A549 (cell line): ENCODE measurements around the gene ABHD12. TPM values are rescaled to one million over a fixed set of nuclear protein-coding genes. Genes with fewer than 3 reads are reported as not detected.

Experiments
- ATAC-seq, 2 experiments: fragments of 200-7000 bp in 1 of 2; fragments of >200 bp in 1 of 2; cut with Nextera tagmentation in 1 of 2; cut with Tn5 transposase in 1 of 2; 3 replicates each; pipeline versions ENCODE4 v1.8.0 to v1.9.1; 2018 to 2020; ENCODE audit warnings: mild to moderate bottlenecking in 1 of 2, moderate library complexity in 1 of 2
- CTCF ChIA-PET: fragments of 300-600 bp; sonication (Branson Sonifier 250); formaldehyde crosslinking; extraction: SDS; loops from one replicate; lab custom pipeline; 2021; ENCODE audit warnings: antibody characterized with exemption, inconsistent platforms; lab: Yijun Ruan, JAX
- POLR2A ChIA-PET: fragments of 350-600 bp; formaldehyde crosslinking; extraction: SDS; loops from one replicate; lab custom pipeline; 2021; ENCODE audit warnings: antibody characterized with exemption, inconsistent platforms; lab: Yijun Ruan, JAX
- DNase-seq, 2 experiments: peaks; one replicate each; pipeline versions ENCODE4 v3.0.0 to v3.0.0-alpha.2; 2011 to 2016; ENCODE audit warnings: low read depth in 1 of 2, low spot score in 1 of 2
- FAIRE-seq: peaks from 2 replicates; lab custom pipeline; 2011; peaks lifted over from hg19 to GRCh38; lab: Jason Lieb, UNC
- H3K27ac ChIP-seq, 2 experiments: fragments of >200 bp; sonication (Bioruptor Twin); formaldehyde crosslinking; 3 replicates each; pipeline ENCODE4 v1.5.1; 2016 to 2017
- H3K4me1 ChIP-seq: fragments of >200 bp; sonication (Bioruptor Twin); formaldehyde crosslinking; 3 replicates; pipeline ENCODE4 v1.6.1; 2016
- H3K4me2 ChIP-seq: fragments of >200 bp; sonication (Bioruptor Twin); formaldehyde crosslinking; 3 replicates; pipeline ENCODE4 v1.6.1; 2016
- H3K4me3 ChIP-seq: fragments of >200 bp; sonication (Bioruptor Twin); formaldehyde crosslinking; 3 replicates; pipeline ENCODE4 v1.5.1; 2016
- H3K9me3 ChIP-seq: fragments of >200 bp; sonication (Bioruptor Twin); formaldehyde crosslinking; 3 replicates; pipeline ENCODE4 v1.6.1; 2016
- CBX8 ChIP-seq: fragments of 200-600 bp; sonication (generic); IDR thresholded peaks from 2 replicates; pipeline ENCODE4 v1.6.1; 2016
- CHD4 ChIP-seq: fragments of 200-600 bp; sonication (generic); IDR thresholded peaks from 2 replicates; pipeline ENCODE4 v1.6.1; 2016; ENCODE audit warnings: antibody characterized with exemption, mild to moderate bottlenecking, borderline replicate concordance
- ELK1 ChIP-seq: fragments of 150-350 bp; IDR thresholded peaks from 2 replicates; pipeline ENCODE4 v1.6.1; 2014; ENCODE audit warnings: low read depth, mild to moderate bottlenecking, low read length
- ESRRA ChIP-seq: fragments of 150-350 bp; IDR thresholded peaks from 2 replicates; pipeline ENCODE4 v1.6.1; 2014; ENCODE audit warnings: mild to moderate bottlenecking, low read length, borderline replicate concordance
- FOSL2 ChIP-seq, 2 experiments: fragments of 450-650 bp in 1 of 2; fragments of >200 bp in 1 of 2; sonication (Bioruptor Twin) in 1 of 2; formaldehyde crosslinking; IDR thresholded peaks; 2 replicates each; pipeline versions ENCODE4 v1.5.0 to v1.6.1; 2016 to 2020; ENCODE audit warnings: mild to moderate bottlenecking in 1 of 2, moderate library complexity in 1 of 2
- HES2 ChIP-seq: fragments of >200 bp; sonication (Bioruptor Twin); formaldehyde crosslinking; IDR thresholded peaks from 2 replicates; pipeline ENCODE4 v1.6.1; 2016
- HOXA7 ChIP-seq: fragments of 250-450 bp; sonication (Bioruptor Pico); IDR thresholded peaks from 2 replicates; pipeline ENCODE4 v1.5.0; 2020; ENCODE audit warnings: mild to moderate bottlenecking, moderate library complexity
- HOXB13 ChIP-seq: fragments of 250-450 bp; sonication (Bioruptor Pico); IDR thresholded peaks from 2 replicates; pipeline ENCODE4 v1.5.0; 2020; ENCODE audit warnings: low read depth, mild to moderate bottlenecking, moderate library complexity
- JUN ChIP-seq, 2 experiments: fragments of >200 bp; sonication (Bioruptor Twin); formaldehyde crosslinking; IDR thresholded peaks; 2 replicates in 1 of 2; 3 replicates in 1 of 2; pipeline ENCODE4 v1.6.1; 2016 to 2017
- KDM5A ChIP-seq: fragments of 200-600 bp; sonication (generic); IDR thresholded peaks from 2 replicates; pipeline ENCODE4 v1.6.1; 2016; ENCODE audit warnings: antibody characterized with exemption, mild to moderate bottlenecking
- MAFK ChIP-seq: fragments of 450-650 bp; IDR thresholded peaks from 2 replicates; pipeline ENCODE4 v1.6.1; 2014; ENCODE audit not compliant: partially characterized antibody
- MAZ ChIP-seq: fragments of 150-350 bp; IDR thresholded peaks from 2 replicates; pipeline ENCODE4 v1.6.1; 2014; ENCODE audit warnings: antibody characterized with exemption, low read depth, low read length, borderline replicate concordance
- NR3C1 ChIP-seq: fragments of >200 bp; sonication (Bioruptor Twin); formaldehyde crosslinking; IDR thresholded peaks from 3 replicates; pipeline ENCODE4 v1.6.1; 2017
- PBX3 ChIP-seq: IDR thresholded peaks from 2 replicates; pipeline ENCODE4 v1.6.1; 2012
- POLR2A ChIP-seq: IDR thresholded peaks from 2 replicates; pipeline ENCODE4 v1.6.1; 2012; ENCODE audit warnings: mild to moderate bottlenecking, low read length
- RCOR1 ChIP-seq: fragments of 150-350 bp; IDR thresholded peaks from 2 replicates; pipeline ENCODE4 v1.6.1; 2014; ENCODE audit warnings: antibody characterized with exemption, low read length, low read depth
- RFX5 ChIP-seq: fragments of 450-650 bp; IDR thresholded peaks from 2 replicates; pipeline ENCODE4 v1.7.1; 2014; ENCODE audit warnings: antibody characterized with exemption, mild to moderate bottlenecking, moderate library complexity
- SREBF2 ChIP-seq: fragments of 450-650 bp; IDR thresholded peaks from 2 replicates; pipeline ENCODE4 v1.6.1; 2014; ENCODE audit warnings: mild to moderate bottlenecking, moderate library complexity
- USF2 ChIP-seq: fragments of 450-650 bp; IDR thresholded peaks from 2 replicates; pipeline ENCODE4 v1.6.1; 2014; ENCODE audit warnings: antibody characterized with exemption
- ZFP36 ChIP-seq: fragments of 450-650 bp; IDR thresholded peaks from 2 replicates; pipeline ENCODE4 v1.6.1; 2014; ENCODE audit warnings: borderline replicate concordance; ENCODE audit not compliant: partially characterized antibody
- WGBS: methylation state at CpG from one replicate; pipeline ENCODE4 v1.1.6; 2017; ENCODE audit errors: missing lambda C conversion rate; 5-methylcytosine and 5-hydroxymethylcytosine counted together
- polyA plus RNA-seq, 4 experiments: library from polyadenylated mRNA; depleted of rRNA in 3 of 4; stranded (reverse); fragments of >200 nt; fragmentation: RNase III in 1 of 4; extraction: RNeasy Plus Mini Kit Qiagen cat#74134 plus additional on column Dnase treatment in 1 of 4; gene quantifications; 2 replicates in 3 of 4; 3 replicates in 1 of 4; pipeline ENCODE4 v1.2.3, GENCODE V29; 2011 to 2017

Gene ABHD12
- polyA plus RNA-seq, 2 of the 4 experiments (the other 2 are of a cell fraction): 54.3 to 101 TPM

- Histone ChIP-seq H3K9me3 (no peaks in the 10 kb centered on the region), H3K27ac (peak overlapping the region in 1 of 2 experiments; percentile 9; a peak in 1 of 6 replicates), H3K4me2 (no peak overlapping the region), H3K4me3 (no peak overlapping the region), H3K4me1 (peaks cover 27% of the 10 kb centered on the region)
- FAIRE-seq: no peak
- DNase-seq: no peak
- WGBS: 90% methylated on average over 16 of the region's 16 CpGs
- no peak for ATAC-seq
- ChIA-PET POLR2A (no interaction called here), CTCF (interaction anchor here (0.6 to 6.4 kb wide), 5 partner anchors 20 to 325 kb away, joined by 3 to 35 read pairs (median 8); no protein-coding TSS in a partner anchor)
- TF ChIP-seq POLR2A: no peak
- TF ChIP-seq HES2: no peak
- TF ChIP-seq SREBF2: no peak
- TF ChIP-seq ZFP36: no peak
- no peak for TF ChIP-seq RFX5
- TF ChIP-seq KDM5A: no peak
- no peak for TF ChIP-seq CHD4
- no peak for TF ChIP-seq MAZ
- TF ChIP-seq FOSL2 (IDR thresholded peaks at IDR 0.05): no peak
- no peak for TF ChIP-seq FOSL2 (CRISPR knock-in tag; IDR thresholded peaks at IDR 0.05)
- TF ChIP-seq RCOR1: no peak
- no peak for TF ChIP-seq ESRRA
- no peak for TF ChIP-seq MAFK
- TF ChIP-seq PBX3: no peak
- TF ChIP-seq HOXB13: no peak
Measured at GRCh38 chr20:25318471-25319240, 72.0 kb downstream of the ABHD12 start.

- POLR2A ChIA-PET: no interaction called here
Measured at GRCh38 chr20:25317351-25318075, 73.1 kb downstream of the ABHD12 start.

More at GRCh38 chr20:25317351-25318075, 73.1 kb downstream of the ABHD12 start:
- H3K4me3 ChIP-seq: no peak overlapping the region
- H3K27ac ChIP-seq: peak overlapping the region in 1 of 2 experiments; percentile 85; a peak in 3 of 6 replicates
- peaks cover 31% of the 10 kb centered on the region for H3K4me1 ChIP-seq
- no peak overlapping the region for H3K4me2 ChIP-seq
- H3K9me3 ChIP-seq: no peaks in the 10 kb centered on the region
- 93% methylated on average over 17 of the region's 17 CpGs for WGBS
- no peak for TF ChIP-seq MAFK
- TF ChIP-seq HOXA7 (CRISPR knock-in tag): no peak
- TF ChIP-seq CBX8: no peak
- TF ChIP-seq ELK1: no peak
- no peak for TF ChIP-seq JUN (IDR thresholded peaks at IDR 0.05)
- TF ChIP-seq KDM5A: no peak
- TF ChIP-seq USF2: no peak
- no peak for TF ChIP-seq NR3C1
- CTCF ChIA-PET: interaction anchor here (2.2 to 6.4 kb wide), 4 partner anchors 21 to 323 kb away, joined by 5 to 91 read pairs (median 36); no protein-coding TSS in a partner anchor
- DNase-seq (no peak), ATAC-seq (no peak), FAIRE-seq (no peak)
